Activated CD4-positive, alpha-beta T cell treated with anti-CD3 and anti-CD28 coated beads for 24 hours (primary cell): Measurements from ENCODE around the gene NEMF.
"Not testable (repeated sequence)": the region's sequence is repeated elsewhere in the genome, so short reads cannot be mapped to it uniquely, and the experiment has no call there.

ENCODE experiments used
- DNase-seq, 2 donors: peaks; one replicate each; pipeline ENCODE4 v3.0.0-alpha.2; 2020; ENCODE audit warnings: low read depth in 2 of 2

NEMF gene

GRCh38 chr14:49852301-49853157 lies at the start of gene NEMF:
TSS of gene NEMF (minus strand) at chr14:49852788. CDS start at chr14:49852753, 35 bp downstream.
- peak; percentile 63 to 84 for DNase-seq

DNA sequence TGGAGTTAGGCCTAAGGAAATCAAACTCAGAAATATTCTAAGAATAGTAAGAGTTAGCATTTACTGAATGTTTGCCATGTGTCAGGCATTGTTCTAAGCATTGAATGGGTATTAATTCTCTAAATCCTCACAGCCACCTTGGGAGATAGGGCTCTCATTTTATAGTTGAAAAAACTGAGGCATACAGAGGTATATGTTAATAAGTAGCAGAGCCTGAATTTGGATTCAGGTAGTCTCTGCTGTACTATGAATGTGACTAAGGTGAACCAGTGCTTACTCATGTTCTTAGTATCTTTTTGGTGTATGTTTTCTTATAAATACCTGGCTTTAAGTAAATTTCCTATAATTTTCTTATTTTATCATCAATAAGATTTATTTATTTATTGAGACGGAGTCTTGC lies 48.4 kb upstream of the NEMF start:
- no peak for DNase-seq

- no peak for DNase-seq
Measured at GRCh38 chr14:49898485-49898884, 45.9 kb upstream of the NEMF start.

DNA sequence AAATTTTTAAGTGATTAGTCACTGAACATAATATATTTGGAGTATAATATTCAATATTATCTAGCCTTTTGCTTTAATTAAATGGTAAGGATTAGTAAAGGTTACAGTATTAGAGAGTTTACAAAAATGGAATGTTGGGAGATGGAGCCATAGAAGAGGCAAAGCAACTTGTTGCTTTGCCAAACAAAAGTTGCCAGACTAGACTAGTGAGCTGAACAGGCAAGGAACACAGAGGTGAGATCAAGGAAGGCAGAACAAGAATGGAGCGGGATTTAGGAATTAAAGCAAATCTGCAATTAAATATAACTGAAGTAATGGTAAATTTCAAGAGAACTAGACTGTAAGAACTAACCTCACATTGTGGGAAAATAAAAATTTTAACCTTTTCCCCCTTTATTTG lies 45.4 kb upstream of the NEMF start:
- no peak for DNase-seq

DNA sequence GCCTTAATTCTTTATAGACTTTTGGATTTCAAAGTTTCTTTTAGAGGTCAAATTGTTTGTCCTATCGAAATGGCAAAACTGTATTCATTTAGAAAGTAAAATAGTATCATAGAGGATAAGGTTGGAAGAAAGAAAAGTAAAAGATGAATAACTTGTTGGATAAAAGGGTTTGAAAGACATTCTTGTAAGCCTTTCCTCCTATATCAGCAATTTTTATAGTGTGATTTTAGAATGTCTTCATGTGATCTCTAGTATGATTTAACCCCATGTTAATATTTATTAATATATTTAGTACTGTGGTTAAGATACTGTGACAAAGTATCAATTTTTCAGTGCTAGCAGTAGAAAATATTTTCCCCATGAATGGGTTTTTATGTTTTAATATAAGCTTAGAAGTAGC lies 44.8 kb upstream of the NEMF start:
- no peak for DNase-seq

GRCh38 chr14:49896966-49897365 lies 44.4 kb upstream of the NEMF start:
- no peak for DNase-seq

- DNase-seq: not testable (repeated sequence)
Measured at GRCh38 chr14:49896272-49896671, 43.7 kb upstream of the NEMF start.

DNA sequence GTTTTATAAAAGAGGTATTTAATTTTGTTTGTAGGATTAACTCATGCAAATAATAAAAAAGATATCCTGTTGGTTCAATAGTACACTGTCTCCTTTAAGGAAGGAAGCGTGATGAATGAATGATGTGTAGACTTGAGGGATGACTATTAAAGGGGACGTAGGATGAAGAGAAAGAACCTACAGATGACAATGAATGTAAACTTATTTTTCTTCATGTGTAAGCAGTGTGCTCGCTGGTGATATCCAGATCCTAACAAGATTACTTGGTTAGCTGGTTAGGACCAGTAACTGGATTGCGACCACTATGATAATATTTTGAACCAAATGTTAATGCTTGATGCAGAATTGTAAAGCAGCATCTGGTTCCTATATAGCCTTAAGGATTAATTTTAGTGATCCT lies 42.9 kb upstream of the NEMF start:
- DNase-seq: no peak

DNA sequence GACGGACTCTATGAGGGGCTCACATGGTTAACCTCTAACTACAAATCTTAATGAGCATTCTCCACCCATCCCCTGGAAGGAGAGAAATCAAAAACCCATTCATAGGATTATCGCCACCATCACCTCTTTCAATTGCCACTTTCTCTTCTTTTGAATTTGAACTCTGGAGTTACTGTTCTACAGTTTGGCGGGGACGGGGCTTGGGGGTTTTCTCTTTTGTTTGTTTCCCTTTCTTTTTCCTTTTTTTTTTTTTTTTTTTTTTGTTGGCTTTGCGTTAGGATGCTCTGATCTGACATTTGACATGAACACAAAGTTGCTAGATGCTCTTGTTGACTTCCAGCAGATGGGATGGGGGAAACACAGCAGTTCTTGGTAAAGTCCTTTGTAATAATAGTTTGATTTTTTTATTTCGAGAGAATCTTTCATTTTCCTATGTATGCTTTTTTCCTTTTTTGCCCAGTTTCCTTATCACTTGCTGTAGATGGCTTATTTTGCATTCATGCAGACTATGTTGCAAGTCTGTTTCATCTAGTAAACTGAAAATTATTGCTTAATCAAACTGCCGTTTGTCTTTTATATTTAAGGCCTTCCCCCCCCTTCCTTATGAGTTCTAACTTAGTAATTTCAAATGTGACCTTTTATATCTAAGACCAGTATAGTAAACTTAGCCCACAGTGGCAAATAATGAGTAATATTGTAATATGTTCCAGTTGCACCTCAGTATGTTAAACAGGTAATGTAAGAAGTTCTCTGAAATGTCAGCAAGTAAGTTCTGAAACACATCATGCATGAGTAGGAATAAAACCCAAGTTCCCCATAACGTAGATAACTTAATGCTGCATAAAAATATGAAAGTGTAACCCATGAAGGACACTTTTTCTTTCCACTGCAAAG lies 41.9 kb upstream of the NEMF start:
- DNase-seq: not testable (repeated sequence)

GRCh38 chr14:49893309-49894213 lies 41.0 kb upstream of the NEMF start:
- peak; percentile 66 to 78 for DNase-seq

GRCh38 chr14:49892636-49893308 lies 40.2 kb upstream of the NEMF start, which contains the start of gene ARF6:
TSS of gene ARF6 (plus strand) at chr14:49893082. CDS start at chr14:49893737, 655 bp downstream.
- peak; percentile 96 to 97 for DNase-seq

DNA sequence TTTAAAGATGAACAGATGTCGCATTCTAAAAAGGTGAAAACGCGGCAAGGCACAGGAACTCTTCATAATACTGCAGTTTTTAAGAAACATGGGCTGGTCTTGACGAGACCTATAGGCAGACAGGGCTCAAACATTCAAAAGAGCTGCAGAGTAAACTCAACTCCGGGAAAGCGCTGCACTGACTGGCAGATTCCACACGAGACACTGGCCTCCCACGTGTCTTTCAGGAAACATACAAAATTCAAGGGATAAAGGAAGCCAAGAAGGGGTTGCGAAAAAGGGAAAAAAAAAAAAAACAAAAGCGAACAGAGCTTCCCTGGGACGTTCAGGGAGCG lies 39.7 kb upstream of the NEMF start:
- DNase-seq: peak in 1 of 2 donors; percentile 13

DNA sequence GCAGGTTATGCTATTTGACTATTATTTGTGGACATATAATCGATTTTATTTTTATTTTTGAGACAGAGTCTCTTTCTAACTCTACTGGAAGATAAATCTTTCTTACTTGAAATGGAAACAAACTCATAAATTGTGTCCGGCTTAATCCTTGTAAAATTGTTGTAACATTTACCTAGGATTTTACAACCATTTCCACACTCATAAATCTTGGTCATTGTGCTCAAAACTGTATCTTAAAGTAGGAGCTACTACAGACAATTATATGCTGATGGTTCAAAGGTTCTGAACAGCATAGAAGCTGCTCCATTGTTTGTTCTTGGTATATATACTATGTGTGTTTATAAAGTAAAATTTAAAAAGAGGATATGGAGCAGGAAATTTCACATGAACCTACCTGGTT lies 35.7 kb upstream of the NEMF start:
- DNase-seq: no peak

- no peak for DNase-seq
Measured at GRCh38 chr14:49886523-49886922, 33.9 kb upstream of the NEMF start.

GRCh38 chr14:49882826-49883694 lies 30.5 kb upstream of the NEMF start:
- no peak for DNase-seq

- no peak for DNase-seq
Measured at GRCh38 chr14:49881350-49882001, 28.9 kb upstream of the NEMF start.

GRCh38 chr14:49880267-49881064 lies 27.9 kb upstream of the NEMF start:
- no peak for DNase-seq

DNA sequence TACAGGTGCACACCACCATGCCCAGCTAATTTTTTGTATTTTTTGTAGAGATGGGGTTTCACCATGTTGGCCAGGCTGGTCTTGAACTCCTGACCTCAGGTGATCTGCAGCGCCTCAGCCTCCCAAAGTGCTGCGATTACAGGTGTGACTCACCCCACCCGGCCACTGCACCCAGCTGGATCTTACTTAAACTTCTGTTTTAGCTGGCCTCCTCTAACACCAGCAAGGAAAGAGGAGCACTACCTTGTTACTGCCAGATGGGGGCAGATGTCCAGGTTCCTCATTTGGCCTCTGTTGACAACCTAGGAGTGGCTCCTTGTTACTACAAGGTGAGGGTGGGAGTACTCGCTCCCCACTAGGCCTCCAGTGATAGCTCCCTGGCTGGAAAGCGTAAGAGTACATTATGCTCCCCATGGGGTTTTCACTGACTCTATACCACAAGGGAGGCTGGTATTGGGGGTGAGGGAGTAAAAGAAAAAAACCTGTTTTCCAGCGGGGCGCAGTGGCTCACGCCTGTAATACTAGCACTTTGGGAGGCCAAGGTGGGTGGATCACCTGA lies 27.1 kb upstream of the NEMF start:
- peak in 1 of 2 donors; percentile 40 for DNase-seq
